Testis (tissue), 3 donors: ENCODE results near the gene PIEZO1. TPM values are rescaled to one million over a fixed set of nuclear protein-coding genes. Genes with fewer than 3 reads are reported as not detected.

ENCODE experiments used
- DNase-seq: peaks from one replicate; pipeline ENCODE4 v3.0.0-alpha.2; 2019
- H3K27ac ChIP-seq, 2 donors: fragments of 200-600 bp; sonication (generic); one replicate each; pipeline ENCODE4 v1.5.1; 2019
- H3K27me3 ChIP-seq: fragments of 200-600 bp; sonication (generic); one replicate; pipeline ENCODE4 v1.5.1; 2019
- H3K36me3 ChIP-seq: fragments of 200-600 bp; sonication (generic); one replicate; pipeline ENCODE4 v1.5.1; 2017; ENCODE audit warnings: low read depth; ENCODE audit errors: missing control alignments
- H3K4me1 ChIP-seq: fragments of 200-600 bp; sonication (generic); one replicate; pipeline ENCODE4 v1.5.1; 2019
- H3K4me3 ChIP-seq, 2 donors: fragments of 200-600 bp; sonication (generic); one replicate each; pipeline ENCODE4 v1.5.1; 2017 to 2019
- H3K9me3 ChIP-seq: fragments of 200-600 bp; sonication (generic); one replicate; pipeline ENCODE4 v1.5.1; 2017
- CTCF ChIP-seq, 3 experiments: fragments of 450-650 bp in 2 of 3; fragments of 200-600 bp in 1 of 3; sonication (generic) in 1 of 3; IDR thresholded peaks; one replicate each; pipeline ENCODE4 v1.5.1; 2016 to 2019; ENCODE audit warnings: antibody characterized with exemption in 3 of 3, mild to moderate bottlenecking in 2 of 3, moderate library complexity in 1 of 3
- POLR2A ChIP-seq: fragments of 450-650 bp; IDR thresholded peaks from one replicate; pipeline ENCODE4 v1.6.1; 2017; ENCODE audit warnings: antibody characterized with exemption, mild to moderate bottlenecking, moderate library complexity
- WGBS, 2 donors: methylation state at CpG; one replicate each; pipeline ENCODE4 v1.1.5; 2018; 5-methylcytosine and 5-hydroxymethylcytosine counted together
- intact Hi-C: fragments of 100-400 bp; cut with DNase I; formaldehyde crosslinking; loops from one replicate; pipeline ENCODE4 v1.15.1; 2023; ENCODE audit warnings: low total_unique reads
- polyA plus RNA-seq: library from polyadenylated mRNA; stranded (reverse); fragments of 350-450 nt; fragmentation: Illumina TruSeq; extraction: RNeasy Lipid Tissue Mini Kit (QIAGEN cat#74804); gene quantifications from one replicate; pipeline ENCODE4 v1.2.3, GENCODE V29; 2014; ENCODE audit warnings: low read depth, low replicate concordance; ENCODE audit not compliant: insufficient read depth
- total RNA-seq, 2 donors: library from RNA; depleted of rRNA; stranded (reverse); fragments of >200 nt; gene quantifications; one replicate each; pipeline ENCODE4 v1.2.3, GENCODE V29; 2016

The PIEZO1 gene
- total and polyA plus RNA-seq, 3 donors from 2014 or later: 24.2 to 44.5 (median 40.7) TPM

GRCh38 chr16:88700636-88701482 is 84.2 kb downstream of the PIEZO1 start:
- Histone ChIP-seq H3K9me3 (no peaks in the 10 kb centered on the region), H3K27ac (no peak overlapping the region), H3K36me3 (no peaks in the 10 kb centered on the region), H3K4me1 (peaks cover 20% of the 10 kb centered on the region), H3K4me3 (no peak overlapping the region), H3K27me3 (no peaks in the 10 kb centered on the region)
- DNase-seq: peak; percentile 80
- 53 to 65% methylated on average over 23 to 42 of the region's 42 CpGs for WGBS, 2 donors
- no peak for TF ChIP-seq CTCF (IDR thresholded peaks at IDR 0.05)
- TF ChIP-seq POLR2A: no peak
- intact Hi-C loops: no loop called here

GRCh38 chr16:88700322-88700635 is 84.7 kb downstream of the PIEZO1 start:
- intact Hi-C loops: no loop called here
- TF ChIP-seq POLR2A (no peak), CTCF (IDR thresholded peaks at IDR 0.05) (no peak)
- peaks cover 16% of the 10 kb centered on the region for H3K4me1 ChIP-seq
- H3K27ac ChIP-seq: no peak overlapping the region
- no peaks in the 10 kb centered on the region for H3K27me3 ChIP-seq
- WGBS, 2 donors: 79 to 92% methylated on average over 11 to 14 of the region's 14 CpGs
- H3K4me3 ChIP-seq: no peak overlapping the region
- no peak for DNase-seq
- no peaks in the 10 kb centered on the region for H3K9me3 ChIP-seq
- H3K36me3 ChIP-seq: no peaks in the 10 kb centered on the region

- 93 to 100% methylated on average over 3 to 16 of the region's 16 CpGs for WGBS, 2 donors
- Histone ChIP-seq H3K4me1 (peaks cover 9% of the 10 kb centered on the region), H3K27ac (no peak overlapping the region), H3K4me3 (no peak overlapping the region), H3K9me3 (no peaks in the 10 kb centered on the region), H3K27me3 (no peaks in the 10 kb centered on the region), H3K36me3 (no peaks in the 10 kb centered on the region)
- intact Hi-C loops: no loop called here
- no peak for TF ChIP-seq CTCF (IDR thresholded peaks at IDR 0.05)
- TF ChIP-seq POLR2A: no peak
- no peak for DNase-seq
These were observed 85.8 kb downstream of the PIEZO1 start for GRCh38 chr16:88699180-88699579.

- no peaks in the 10 kb centered on the region for H3K27me3 ChIP-seq
- 89 to 97% methylated on average over 7 to 22 of the region's 25 CpGs for WGBS, 2 donors
- no peaks in the 10 kb centered on the region for H3K36me3 ChIP-seq
- H3K9me3 ChIP-seq: no peaks in the 10 kb centered on the region
- H3K27ac ChIP-seq: no peak overlapping the region
- H3K4me3 ChIP-seq: no peak overlapping the region
- H3K4me1 ChIP-seq: peaks cover 4% of the 10 kb centered on the region
- intact Hi-C loops: no loop called here
- no peak for DNase-seq
- TF ChIP-seq POLR2A (no peak), CTCF (IDR thresholded peaks at IDR 0.05) (no peak)
These were observed 86.4 kb downstream of the PIEZO1 start for GRCh38 chr16:88698646-88699045.
